K562 (cell line): ENCODE data around the gene TMEM126B. TPM values are rescaled to one million over a fixed set of nuclear protein-coding genes. Genes with fewer than 3 reads are reported as not detected.
A peak's percentile ranks its signal among the peaks of the same experiment; 100 is the strongest.

Experiments
- BACH1 ChIP-seq: fragments of 200-800 bp; sonication (Bioruptor generic); IDR thresholded peaks from 2 replicates; pipeline ENCODE4 v1.6.1; 2016; ENCODE audit warnings: missing genetic modification characterization, missing compliant biosample characterization
- CREM ChIP-seq: IDR thresholded peaks from 2 replicates; pipeline ENCODE4 v1.6.1; 2014; ENCODE audit warnings: antibody characterized with exemption, low read depth
- DEAF1 ChIP-seq: fragments of 450-650 bp; formaldehyde crosslinking; IDR thresholded peaks from 2 replicates; pipeline ENCODE4 v1.4.0; 2020; ENCODE audit warnings: mild to moderate bottlenecking, moderate library complexity
- ETV1 ChIP-seq: fragments of 450-650 bp; conservative IDR thresholded peaks from 2 replicates; pipeline ENCODE4 v1.6.1; 2016; ENCODE audit warnings: missing genetic modification characterization, control low read depth, low read depth, missing compliant biosample characterization
- HMG20B ChIP-seq: fragments of 250-450 bp; sonication (Bioruptor Pico); IDR thresholded peaks from 2 replicates; pipeline ENCODE4 v1.5.0; 2021; ENCODE audit warnings: mild to moderate bottlenecking
- HNRNPLL ChIP-seq: fragments of 200-400 bp; formaldehyde crosslinking; IDR thresholded peaks from 2 replicates; pipeline ENCODE4 v1.6.1; 2017; ENCODE audit warnings: low read length, low read depth, mild to moderate bottlenecking; ENCODE audit not compliant: poor library complexity, severe bottlenecking
- ILK ChIP-seq: fragments of 450-650 bp; IDR thresholded peaks from 2 replicates; pipeline ENCODE4 v1.6.1; 2016; ENCODE audit warnings: missing genetic modification characterization, low read depth, mild to moderate bottlenecking, missing compliant biosample characterization, moderate library complexity, borderline replicate concordance
- IRF1 ChIP-seq: sonication (generic); formaldehyde crosslinking; IDR thresholded peaks from 2 replicates; pipeline ENCODE4 v1.8.0; 2022; ENCODE audit warnings: missing genetic modification reagents, mild to moderate bottlenecking, borderline replicate concordance
- LARP7 ChIP-seq: fragments of 450-650 bp; IDR thresholded peaks from 2 replicates; pipeline ENCODE4 v1.6.1; 2016
- MBD2 ChIP-seq: sonication (generic); IDR thresholded peaks from 2 replicates; pipeline ENCODE4 v1.6.1; 2016; ENCODE audit warnings: low read depth, borderline replicate concordance
- NONO ChIP-seq, 2 experiments: fragments of 200-400 bp in 1 of 2; fragments of 450-650 bp in 1 of 2; formaldehyde crosslinking in 1 of 2; IDR thresholded peaks; 2 replicates each; pipeline ENCODE4 v1.6.1; 2017; ENCODE audit warnings: low read depth in 2 of 2, mild to moderate bottlenecking in 2 of 2, moderate library complexity in 2 of 2, low read length in 1 of 2
- NR1H2 ChIP-seq: sonication (generic); formaldehyde crosslinking; IDR thresholded peaks from 2 replicates; pipeline ENCODE4 v1.4.0; 2020; ENCODE audit warnings: mild to moderate bottlenecking, missing genetic modification reagents
- TCF15 ChIP-seq: fragments of 250-450 bp; sonication (Bioruptor Pico); IDR thresholded peaks from 2 replicates; pipeline ENCODE4 v1.8.0; 2022; ENCODE audit warnings: moderate library complexity, mild to moderate bottlenecking, inconsistent platforms
- TCF3 ChIP-seq: sonication (generic); formaldehyde crosslinking; IDR thresholded peaks from 2 replicates; pipeline ENCODE4 v1.4.0; 2020; ENCODE audit warnings: mild to moderate bottlenecking, missing genetic modification reagents
- ZBTB12 ChIP-seq: fragments of 250-450 bp; sonication (Bioruptor Pico); IDR thresholded peaks from 2 replicates; pipeline ENCODE4 v1.4.0; 2020
- ZNF121 ChIP-seq: sonication (generic); formaldehyde crosslinking; conservative IDR thresholded peaks from 2 replicates; pipeline ENCODE4 v1.8.0; 2022; ENCODE audit warnings: missing genetic modification reagents
- ZNF24 ChIP-seq: fragments of 450-650 bp; IDR thresholded peaks from 2 replicates; pipeline ENCODE4 v1.6.1; 2016
- ZNF253 ChIP-seq: fragments of 250-450 bp; sonication (Bioruptor Pico); conservative IDR thresholded peaks from 2 replicates; pipeline ENCODE4 v1.6.1; 2021; ENCODE audit warnings: mild to moderate bottlenecking
- ZNF3 ChIP-seq: fragments of 250-450 bp; sonication (Bioruptor Pico); IDR thresholded peaks from 2 replicates; pipeline ENCODE4 v1.5.0; 2021; ENCODE audit warnings: mild to moderate bottlenecking, moderate library complexity
- ZNF431 ChIP-seq: sonication (generic); formaldehyde crosslinking; IDR thresholded peaks from 2 replicates; pipeline ENCODE4 v1.8.0; 2022; ENCODE audit warnings: mild to moderate bottlenecking, missing genetic modification reagents
- ZNF785 ChIP-seq: fragments of 250-450 bp; sonication (Bioruptor Pico); IDR thresholded peaks from 2 replicates; pipeline ENCODE4 v1.4.0; 2020; ENCODE audit warnings: mild to moderate bottlenecking
- ZNF79 ChIP-seq: fragments of 250-450 bp; sonication (Bioruptor Pico); IDR thresholded peaks from 2 replicates; pipeline ENCODE4 v1.4.0; 2020; ENCODE audit warnings: low read depth, mild to moderate bottlenecking, moderate library complexity
- polyA plus RNA-seq, 8 experiments: library from polyadenylated mRNA; depleted of rRNA in 4 of 8; stranded (reverse) in 5 of 8; unstranded in 3 of 8; fragments of >200 nt; fragmentation: Nextera tagmentation in 2 of 8; fragmentation: Illumina TruSeq in 1 of 8; extraction: Ambion mirVana in 2 of 8; extraction: Trizol in 1 of 8; gene quantifications; 2 replicates each; pipeline versions ENCODE4 v1.2.1 to v1.2.3, GENCODE V29; 2011 to 2014; ENCODE audit warnings: inconsistent platforms in 1 of 8, missing spikeins in 1 of 8
- total RNA-seq, 7 experiments: library from RNA; depleted of rRNA in 6 of 7; stranded (reverse); fragments of >200 nt in 6 of 7; fragmentation: Illumina TruSeq in 2 of 7; extraction: Trizol in 2 of 7; gene quantifications; 2 replicates each; pipeline versions ENCODE4 v1.2.1 to v1.2.3, GENCODE V29; 2011 to 2021; ENCODE audit warnings: low replicate concordance in 1 of 7

The TMEM126B gene
- total and polyA plus RNA-seq, 9 of the 15 experiments (the other 6 are each of a cell fraction or from before 2014, with no cell fraction given) = 85.5 to 226 (median 164) TPM

- TF ChIP-seq DEAF1 (CRISPR knock-in tag) = no peak
- TF ChIP-seq ZNF3 (CRISPR knock-in tag) = no peak
- 0 out of 2 replicates have a peak, but pooled peaks have one; percentile 32 for TF ChIP-seq ZNF431 (CRISPR knock-in tag)
- no peak for TF ChIP-seq TCF3 (CRISPR knock-in tag)
- TF ChIP-seq HNRNPLL = peak; percentile 8
- TF ChIP-seq ETV1 (tag) = no peak
- no peak for TF ChIP-seq CREM
- TF ChIP-seq ZNF253 (CRISPR knock-in tag) = no peak
- TF ChIP-seq ZNF121 (CRISPR knock-in tag) = no peak
- TF ChIP-seq BACH1 (tag) = no peak
- TF ChIP-seq ILK (tag) = no peak
- TF ChIP-seq ZNF79 (CRISPR knock-in tag) = no peak
- TF ChIP-seq HMG20B (CRISPR knock-in tag) = no peak
- TF ChIP-seq IRF1 (CRISPR knock-in tag) = no peak
- TF ChIP-seq MBD2 = peak; percentile 63
- TF ChIP-seq NR1H2 (CRISPR knock-in tag) = no peak
- no peak for TF ChIP-seq ZBTB12 (CRISPR knock-in tag)
- TF ChIP-seq NONO (IDR thresholded peaks at IDR 0.05; ENCODE audit: low read depth in 2 of 2, low read length in 1 of 2) = no peak; a peak in 1 of 4 replicates
- no peak for TF ChIP-seq ZNF785 (CRISPR knock-in tag)
- TF ChIP-seq TCF15 (CRISPR knock-in tag) = no peak
- no peak for TF ChIP-seq LARP7
- 0 out of 2 replicates have a peak, but pooled peaks have one; percentile 36 for TF ChIP-seq ZNF24
Measured at GRCh38 chr11:85627998-85628770, at the start of gene TMEM126B (continued).
